ENCODE data around the gene SLC48A1.
A peak's percentile ranks its signal among the peaks of the same experiment; 100 is the strongest.

SLC48A1 gene

GRCh38 chr12:47777151-47777550, 4.1 kb downstream of the SLC48A1 start:
- DNase-seq (ENCODE audit: low read depth in 2 of 2, low spot score in 1 of 2): no peak

GRCh38 chr12:47777741-47778558, 4.9 kb downstream of the SLC48A1 start:
- no peak for DNase-seq (ENCODE audit: low read depth in 2 of 2, low spot score in 1 of 2)

GRCh38 chr12:47778881-47779280, 5.8 kb downstream of the SLC48A1 start:
- no peak for DNase-seq (ENCODE audit: low read depth in 2 of 2, low spot score in 1 of 2)

GRCh38 chr12:47779301-47779942, 6.4 kb downstream of the SLC48A1 start:
- peak; percentile 81 to 97 for DNase-seq (ENCODE audit: low read depth in 2 of 2, low spot score in 1 of 2)

GRCh38 chr12:47779943-47780504, 7.0 kb downstream of the SLC48A1 start:
- no peak for DNase-seq (ENCODE audit: low read depth in 2 of 2, low spot score in 1 of 2)

GRCh38 chr12:47781479-47782371, 8.7 kb downstream of the SLC48A1 start:
- no peak for DNase-seq (ENCODE audit: low read depth in 2 of 2, low spot score in 1 of 2)

GRCh38 chr12:47782372-47782770, 9.3 kb downstream of the SLC48A1 start:
- no peak for DNase-seq (ENCODE audit: low read depth in 2 of 2, low spot score in 1 of 2)

GRCh38 chr12:47783024-47783755, 10.2 kb downstream of the SLC48A1 start:
- DNase-seq (ENCODE audit: low read depth in 2 of 2, low spot score in 1 of 2): no peak

GRCh38 chr12:47783821-47784819, 11.1 kb downstream of the SLC48A1 start:
- no peak for DNase-seq (ENCODE audit: low read depth in 2 of 2, low spot score in 1 of 2)

- no peak for DNase-seq (ENCODE audit: low read depth in 2 of 2, low spot score in 1 of 2)
These were observed 12.2 kb downstream of the SLC48A1 start for GRCh38 chr12:47785036-47785886.

- DNase-seq (ENCODE audit: low read depth in 2 of 2, low spot score in 1 of 2): no peak
These were observed 13.0 kb downstream of the SLC48A1 start for GRCh38 chr12:47785887-47786661.

GRCh38 chr12:47786662-47787280, 13.7 kb downstream of the SLC48A1 start:
- no peak for DNase-seq (ENCODE audit: low read depth in 2 of 2, low spot score in 1 of 2)

GRCh38 chr12:47787596-47788319, 14.7 kb downstream of the SLC48A1 start:
- no peak for DNase-seq (ENCODE audit: low read depth in 2 of 2, low spot score in 1 of 2)

- DNase-seq (ENCODE audit: low read depth in 2 of 2, low spot score in 1 of 2): no peak
These were observed 16.1 kb downstream of the SLC48A1 start for GRCh38 chr12:47789141-47789540.

- no peak for DNase-seq (ENCODE audit: low read depth in 2 of 2, low spot score in 1 of 2)
These were observed 16.9 kb downstream of the SLC48A1 start for GRCh38 chr12:47789712-47790489.
